Measurements from ENCODE around the gene THRA. TPM values are rescaled to one million over a fixed set of nuclear protein-coding genes. Genes with fewer than 3 reads are reported as not detected.

THRA gene
- polyA plus RNA-seq, 1 experiment: 43.3 TPM

DNA sequence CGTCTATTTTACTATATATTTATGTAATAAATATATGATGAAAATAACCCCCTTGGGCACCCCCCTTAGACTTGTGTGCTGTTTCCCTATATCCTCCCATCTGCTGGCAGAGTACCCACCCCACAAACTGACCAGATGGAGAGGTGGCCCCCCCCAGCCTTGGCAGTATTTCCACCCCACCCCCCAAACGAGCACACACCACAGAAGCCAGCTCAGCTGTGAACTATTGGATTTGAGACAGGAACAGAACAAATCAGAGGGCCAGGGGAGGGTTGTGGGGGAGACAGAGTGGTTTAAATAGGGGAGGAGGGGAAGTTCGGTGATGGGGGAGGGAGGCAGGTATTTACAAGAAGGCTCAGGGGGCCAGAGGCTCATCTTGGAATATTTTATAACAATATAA, 29.8 kb downstream of the THRA start:
- Histone ChIP-seq H3K36me3 (ENCODE audit: control insufficient read depth, insufficient read depth, low read length) (peaks cover 52% of the 10 kb centered on the region), H3K27me3 (ENCODE audit: control insufficient read depth, insufficient read depth, low read length) (no peaks in the 10 kb centered on the region), H3K4me3 (ENCODE audit: low read depth, low read length) (no peak overlapping the region)
- TF ChIP-seq, protein P1, sequence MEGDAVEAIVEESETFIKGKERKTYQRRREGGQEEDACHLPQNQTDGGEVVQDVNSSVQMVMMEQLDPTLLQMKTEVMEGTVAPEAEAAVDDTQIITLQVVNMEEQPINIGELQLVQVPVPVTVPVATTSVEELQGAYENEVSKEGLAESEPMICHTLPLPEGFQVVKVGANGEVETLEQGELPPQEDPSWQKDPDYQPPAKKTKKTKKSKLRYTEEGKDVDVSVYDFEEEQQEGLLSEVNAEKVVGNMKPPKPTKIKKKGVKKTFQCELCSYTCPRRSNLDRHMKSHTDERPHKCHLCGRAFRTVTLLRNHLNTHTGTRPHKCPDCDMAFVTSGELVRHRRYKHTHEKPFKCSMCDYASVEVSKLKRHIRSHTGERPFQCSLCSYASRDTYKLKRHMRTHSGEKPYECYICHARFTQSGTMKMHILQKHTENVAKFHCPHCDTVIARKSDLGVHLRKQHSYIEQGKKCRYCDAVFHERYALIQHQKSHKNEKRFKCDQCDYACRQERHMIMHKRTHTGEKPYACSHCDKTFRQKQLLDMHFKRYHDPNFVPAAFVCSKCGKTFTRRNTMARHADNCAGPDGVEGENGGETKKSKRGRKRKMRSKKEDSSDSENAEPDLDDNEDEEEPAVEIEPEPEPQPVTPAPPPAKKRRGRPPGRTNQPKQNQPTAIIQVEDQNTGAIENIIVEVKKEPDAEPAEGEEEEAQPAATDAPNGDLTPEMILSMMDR (IDR thresholded peaks at IDR 0.05; ENCODE audit: insufficient read depth, low read depth, low read length): no peak
- CTCF ChIA-PET: interaction anchor here (1.3 to 1.9 kb wide), 6 partner anchors 15 to 57 kb away, joined by 4 to 12 read pairs (median 6); no protein-coding TSS in a partner anchor
- no peak for DNase-seq (ENCODE audit: low read depth)
- POLR2A ChIA-PET: no interaction called here

GRCh38 chr17:40093005-40093579, 30.3 kb downstream of the THRA start:
- ChIA-PET POLR2A (no interaction called here), CTCF (interaction anchor here (1.0 to 1.9 kb wide), 9 partner anchors 14 to 67 kb away, joined by 3 to 12 read pairs (median 4); no protein-coding TSS in a partner anchor)
- TF ChIP-seq, protein P1 (IDR thresholded peaks at IDR 0.05; ENCODE audit: insufficient read depth, low read depth, low read length): no peak
- H3K36me3 ChIP-seq (ENCODE audit: control insufficient read depth, insufficient read depth, low read length): peaks cover 49% of the 10 kb centered on the region
- H3K4me3 ChIP-seq (ENCODE audit: low read depth, low read length): no peak overlapping the region
- DNase-seq (ENCODE audit: low read depth): no peak
- no peaks in the 10 kb centered on the region for H3K27me3 ChIP-seq (ENCODE audit: control insufficient read depth, insufficient read depth, low read length)

DNA sequence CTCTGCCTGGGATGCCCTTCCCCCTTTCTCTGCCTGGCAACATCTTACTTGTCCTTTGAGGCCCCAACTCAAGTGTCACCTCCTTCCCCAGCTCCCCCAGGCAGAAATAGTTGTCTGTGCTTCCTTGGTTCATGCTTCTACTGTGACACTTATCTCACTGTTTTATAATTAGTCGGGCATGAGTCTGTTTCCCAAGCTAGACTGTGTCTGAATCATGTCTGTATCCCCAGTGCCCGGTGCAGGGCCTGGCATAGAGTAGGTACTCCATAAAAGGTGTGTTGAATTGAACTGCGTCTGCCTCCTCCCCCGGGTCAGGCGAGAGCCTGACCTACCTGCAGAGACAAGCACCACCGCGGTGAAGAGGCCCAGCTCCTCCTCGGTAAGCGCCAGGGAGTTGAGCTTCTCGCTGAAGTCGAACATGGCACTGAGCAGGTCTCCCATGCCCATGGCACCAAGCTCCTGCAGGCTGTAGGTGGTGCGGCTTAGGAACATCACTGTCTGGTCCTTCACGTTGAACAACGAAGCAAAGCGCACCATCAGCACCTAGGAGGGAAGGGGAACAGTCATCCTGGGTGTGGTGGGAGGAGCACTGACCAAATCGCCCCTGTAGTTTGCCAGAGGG, 30.9 kb downstream of the THRA start:
- Histone ChIP-seq H3K4me3 (ENCODE audit: low read depth, low read length) (no peak overlapping the region), H3K36me3 (ENCODE audit: control insufficient read depth, insufficient read depth, low read length) (peaks cover 45% of the 10 kb centered on the region), H3K27me3 (ENCODE audit: control insufficient read depth, insufficient read depth, low read length) (no peaks in the 10 kb centered on the region)
- ChIA-PET CTCF (interaction anchor here (0.9 to 1.9 kb wide), 10 partner anchors 12 to 68 kb away, joined by 3 to 12 read pairs (median 4); no protein-coding TSS in a partner anchor), POLR2A (no interaction called here)
- TF ChIP-seq, protein P1 (IDR thresholded peaks at IDR 0.05; ENCODE audit: insufficient read depth, low read depth, low read length): no peak
- DNase-seq (ENCODE audit: low read depth): no peak

DNA sequence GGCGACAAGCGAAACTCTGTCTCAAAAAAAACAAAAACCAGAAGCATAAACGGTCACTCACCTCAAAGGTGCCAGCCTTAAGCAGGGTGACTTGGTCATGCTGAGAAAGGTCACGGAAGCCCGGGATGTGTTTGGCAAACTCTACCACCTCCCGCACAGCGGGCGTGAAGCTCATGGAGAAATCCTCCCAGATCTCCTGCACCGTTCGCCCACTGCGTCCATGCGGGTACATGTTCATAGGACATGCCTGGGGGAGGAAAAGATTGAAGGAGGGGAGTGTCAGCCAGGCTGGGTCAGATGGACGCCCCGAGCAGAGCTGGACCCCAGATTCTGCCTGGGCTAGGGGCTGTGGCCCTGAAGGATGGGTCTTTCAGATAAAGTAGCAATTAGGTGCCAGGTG, 32.1 kb downstream of the THRA start:
- Histone ChIP-seq H3K27me3 (ENCODE audit: control insufficient read depth, insufficient read depth, low read length) (no peaks in the 10 kb centered on the region), H3K36me3 (ENCODE audit: control insufficient read depth, insufficient read depth, low read length) (peaks cover 39% of the 10 kb centered on the region), H3K4me3 (ENCODE audit: low read depth, low read length) (no peak overlapping the region)
- ChIA-PET POLR2A (no interaction called here), CTCF (interaction anchor here (0.8 to 1.2 kb wide), 3 partner anchors 12 to 20 kb away, joined by 3 to 4 read pairs (median 3); no protein-coding TSS in a partner anchor)
- TF ChIP-seq, protein P1 (IDR thresholded peaks at IDR 0.05; ENCODE audit: insufficient read depth, low read depth, low read length): no peak
- DNase-seq (ENCODE audit: low read depth): no peak

DNA sequence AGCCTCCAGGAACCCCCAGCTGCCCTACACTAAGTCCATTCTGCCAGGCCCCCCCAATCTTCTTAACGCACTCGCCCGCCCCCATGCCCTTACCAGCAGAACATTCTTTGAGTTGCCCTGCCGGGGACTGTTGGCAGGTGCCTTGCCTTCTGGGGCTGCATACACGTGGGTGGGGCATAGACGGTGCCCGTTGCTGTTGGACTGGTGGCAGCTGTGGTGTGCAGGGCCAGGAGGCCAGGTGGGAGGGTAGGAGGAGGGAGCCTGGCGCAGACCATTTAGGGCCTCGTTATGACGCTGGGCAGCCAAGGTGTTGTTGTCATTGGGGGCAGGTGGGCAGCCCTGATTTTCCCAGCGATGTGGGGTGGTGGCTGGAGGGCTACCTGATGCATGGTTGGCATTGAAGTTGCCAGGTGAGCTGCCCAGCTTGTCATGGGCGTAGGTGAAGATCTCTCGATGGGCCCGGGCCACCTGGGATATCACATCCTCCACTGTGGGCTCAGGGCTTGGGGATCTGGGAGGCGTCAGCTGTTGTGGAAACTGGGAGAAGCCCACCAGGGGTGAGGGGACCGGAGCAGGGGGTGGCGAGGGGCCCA, 32.7 kb downstream of the THRA start:
- DNase-seq (ENCODE audit: low read depth): no peak
- TF ChIP-seq, protein P1 (IDR thresholded peaks at IDR 0.05; ENCODE audit: insufficient read depth, low read depth, low read length): no peak
- CTCF ChIA-PET: interaction anchor here (0.6 to 2.2 kb wide), 6 partner anchors 9 to 56 kb away, joined by 3 to 10 read pairs (median 3); no protein-coding TSS in a partner anchor
- Histone ChIP-seq H3K27me3 (ENCODE audit: control insufficient read depth, insufficient read depth, low read length) (no peaks in the 10 kb centered on the region), H3K36me3 (ENCODE audit: control insufficient read depth, insufficient read depth, low read length) (peaks cover 36% of the 10 kb centered on the region), H3K4me3 (ENCODE audit: low read depth, low read length) (no peak overlapping the region)
- POLR2A ChIA-PET: no interaction called here

Measured in BJ (cell line).